ENCODE data around the gene KMT2A. TPM values are rescaled to one million over a fixed set of nuclear protein-coding genes. Genes with fewer than 3 reads are reported as not detected.

KMT2A gene
- total RNA-seq, 1 experiment from 2014 or later: 20.6 TPM

GRCh38 chr11:118530683-118531596 lies 94.6 kb downstream of the KMT2A start, which contains the start of gene TMEM25:
TMEM25 (plus strand) TSS chr11:118531192; CDS start chr11:118531802, 610 bp downstream.
- Histone ChIP-seq H3K27me3 (ENCODE audit: control insufficient read depth, insufficient read depth, low read length) (no peaks in the 10 kb centered on the region; the same call in 1 of the 2 replicates), H3K36me3 (replicated peaks; ENCODE audit: control insufficient read depth, insufficient read depth, low read length) (peaks cover 1% of the 10 kb centered on the region; the same call in 1 of the 2 replicates), H3K4me3 (ENCODE audit: insufficient read depth, low read depth, low read length) (peak within 1 kb of the TSS; percentile 89)
- peak; percentile 98 for DNase-seq

DNA sequence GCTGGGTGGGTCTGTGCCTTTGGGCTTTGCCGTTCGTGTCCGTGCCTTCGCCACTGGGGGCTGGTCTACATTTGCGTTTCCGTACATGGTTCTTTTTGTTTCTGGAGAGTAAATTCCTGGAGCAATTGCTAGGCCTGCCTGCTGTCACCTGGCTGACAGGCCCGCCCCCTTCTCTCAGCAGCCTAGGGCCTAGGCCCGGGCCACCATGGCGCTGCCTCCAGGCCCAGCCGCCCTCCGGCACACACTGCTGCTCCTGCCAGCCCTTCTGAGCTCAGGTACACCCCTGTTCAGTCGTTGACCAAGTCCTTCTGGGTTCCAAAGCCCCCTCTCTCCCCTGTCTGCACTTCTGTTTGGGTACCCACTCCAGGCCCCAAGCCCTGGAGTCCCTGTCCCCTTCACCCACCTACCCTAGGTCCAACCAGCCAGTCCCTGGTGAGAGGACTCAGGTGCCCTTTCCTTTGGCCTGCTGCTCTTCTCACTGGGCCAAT lies 95.3 kb downstream of the KMT2A start:
- Histone ChIP-seq H3K36me3 (replicated peaks; ENCODE audit: control insufficient read depth, insufficient read depth, low read length) (peaks cover 1% of the 10 kb centered on the region; the same call in 1 of the 2 replicates), H3K4me3 (ENCODE audit: insufficient read depth, low read depth, low read length) (peak overlapping the region; percentile 89), H3K27me3 (ENCODE audit: control insufficient read depth, insufficient read depth, low read length) (no peaks in the 10 kb centered on the region; the same call in 1 of the 2 replicates)
- peak; percentile 79 for DNase-seq

- DNase-seq: no peak
- no peak overlapping the region for H3K4me3 ChIP-seq (ENCODE audit: insufficient read depth, low read depth, low read length)
- H3K27me3 ChIP-seq (ENCODE audit: control insufficient read depth, insufficient read depth, low read length): no peaks in the 10 kb centered on the region; the same call in 1 of the 2 replicates
- peaks cover 1% of the 10 kb centered on the region; the same call in 1 of the 2 replicates for H3K36me3 ChIP-seq (replicated peaks; ENCODE audit: control insufficient read depth, insufficient read depth, low read length)
Measured at GRCh38 chr11:118532091-118532490, 95.8 kb downstream of the KMT2A start.

DNA sequence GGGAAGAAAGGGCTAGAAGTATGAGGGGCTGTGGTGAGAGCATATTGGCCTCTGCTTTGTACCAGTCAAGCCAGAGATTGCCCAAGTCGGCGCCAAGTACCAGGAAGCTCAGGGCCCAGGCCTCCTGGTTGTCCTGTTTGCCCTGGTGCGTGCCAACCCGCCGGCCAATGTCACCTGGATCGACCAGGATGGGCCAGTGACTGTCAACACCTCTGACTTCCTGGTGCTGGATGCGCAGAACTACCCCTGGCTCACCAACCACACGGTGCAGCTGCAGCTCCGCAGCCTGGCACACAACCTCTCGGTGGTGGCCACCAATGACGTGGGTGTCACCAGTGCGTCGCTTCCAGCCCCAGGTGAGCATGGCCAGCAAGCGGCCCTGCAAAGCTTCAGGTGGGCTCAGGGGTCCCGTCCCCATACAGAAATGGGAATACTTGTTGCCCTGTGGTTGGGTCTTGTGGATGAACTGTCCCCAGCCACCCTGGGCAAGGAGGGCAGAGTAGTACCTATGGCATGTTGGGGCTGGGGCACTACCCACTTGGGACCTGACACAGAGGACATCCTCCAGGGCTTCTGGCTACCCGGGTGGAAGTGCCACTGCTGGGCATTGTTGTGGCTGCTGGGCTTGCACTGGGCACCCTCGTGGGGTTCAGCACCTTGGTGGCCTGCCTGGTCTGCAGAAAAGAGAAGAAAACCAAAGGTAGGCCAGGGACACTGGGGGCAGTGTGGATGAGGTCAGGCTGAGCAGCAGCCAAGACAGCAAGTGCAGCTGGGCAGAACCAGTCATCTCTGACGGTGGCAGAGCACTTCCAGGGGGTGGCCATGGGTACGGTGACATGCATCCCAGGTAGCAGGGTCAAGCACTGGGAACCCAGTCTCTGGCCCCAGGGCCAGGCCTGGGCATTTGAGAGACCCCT lies 96.8 kb downstream of the KMT2A start:
- Histone ChIP-seq H3K4me3 (ENCODE audit: insufficient read depth, low read depth, low read length) (no peak overlapping the region), H3K27me3 (ENCODE audit: control insufficient read depth, insufficient read depth, low read length) (no peaks in the 10 kb centered on the region; the same call in 1 of the 2 replicates), H3K36me3 (replicated peaks; ENCODE audit: control insufficient read depth, insufficient read depth, low read length) (peaks cover 1% of the 10 kb centered on the region; the same call in 1 of the 2 replicates)
- no peak for DNase-seq

GRCh38 chr11:118533769-118534729 lies 97.8 kb downstream of the KMT2A start:
- Histone ChIP-seq H3K4me3 (ENCODE audit: insufficient read depth, low read depth, low read length) (no peak overlapping the region), H3K36me3 (replicated peaks; ENCODE audit: control insufficient read depth, insufficient read depth, low read length) (peaks cover 1% of the 10 kb centered on the region; the same call in 1 of the 2 replicates), H3K27me3 (ENCODE audit: control insufficient read depth, insufficient read depth, low read length) (no peaks in the 10 kb centered on the region; the same call in 1 of the 2 replicates)
- no peak for DNase-seq

GRCh38 chr11:118535261-118535660 lies 99.0 kb downstream of the KMT2A start:
- H3K27me3 ChIP-seq (ENCODE audit: control insufficient read depth, insufficient read depth, low read length): no peaks in the 10 kb centered on the region
- H3K4me3 ChIP-seq (ENCODE audit: insufficient read depth, low read depth, low read length): no peak overlapping the region
- no peak for DNase-seq
- H3K36me3 ChIP-seq (replicated peaks; ENCODE audit: control insufficient read depth, insufficient read depth, low read length): peaks cover 1% of the 10 kb centered on the region; the same call in 1 of the 2 replicates

GRCh38 chr11:118536726-118537125 lies 100.4 kb downstream of the KMT2A start:
- no peaks in the 10 kb centered on the region for H3K27me3 ChIP-seq (ENCODE audit: control insufficient read depth, insufficient read depth, low read length)
- H3K4me3 ChIP-seq (ENCODE audit: insufficient read depth, low read depth, low read length): no peak overlapping the region
- H3K36me3 ChIP-seq (replicated peaks; ENCODE audit: control insufficient read depth, insufficient read depth, low read length): peaks cover 1% of the 10 kb centered on the region; the same call in 1 of the 2 replicates
- no peak for DNase-seq

DNA sequence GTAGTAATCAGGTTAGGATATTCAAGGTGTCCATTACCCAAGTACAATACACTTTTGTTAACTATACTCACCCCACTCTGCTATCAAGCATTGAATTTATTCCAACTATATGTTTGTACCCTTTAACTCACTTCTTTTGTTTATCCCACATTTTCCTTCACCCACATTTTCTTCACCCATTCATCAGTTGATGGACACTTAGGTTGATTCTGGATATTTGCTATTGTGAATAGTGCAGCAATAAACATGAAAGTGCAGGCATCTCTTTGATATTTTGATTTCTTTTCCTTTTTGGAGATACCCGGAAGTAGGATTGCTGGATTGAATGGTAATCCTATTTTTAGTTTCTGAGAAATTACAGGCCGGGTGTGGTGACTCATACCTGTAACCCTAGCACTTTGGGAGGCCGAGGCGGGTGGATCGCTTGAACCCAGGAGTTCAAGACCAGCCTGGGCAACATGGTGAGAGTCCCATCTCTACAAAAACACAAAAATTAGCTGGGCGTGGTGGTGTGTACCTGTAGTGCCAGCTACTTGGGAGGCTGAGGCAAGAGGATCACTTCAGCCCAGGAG lies 101.2 kb downstream of the KMT2A start:
- Histone ChIP-seq H3K36me3 (replicated peaks; ENCODE audit: control insufficient read depth, insufficient read depth, low read length) (peaks cover 1% of the 10 kb centered on the region; the same call in 1 of the 2 replicates), H3K4me3 (ENCODE audit: insufficient read depth, low read depth, low read length) (no peak overlapping the region), H3K27me3 (ENCODE audit: control insufficient read depth, insufficient read depth, low read length) (no peaks in the 10 kb centered on the region)
- no peak for DNase-seq

DNA sequence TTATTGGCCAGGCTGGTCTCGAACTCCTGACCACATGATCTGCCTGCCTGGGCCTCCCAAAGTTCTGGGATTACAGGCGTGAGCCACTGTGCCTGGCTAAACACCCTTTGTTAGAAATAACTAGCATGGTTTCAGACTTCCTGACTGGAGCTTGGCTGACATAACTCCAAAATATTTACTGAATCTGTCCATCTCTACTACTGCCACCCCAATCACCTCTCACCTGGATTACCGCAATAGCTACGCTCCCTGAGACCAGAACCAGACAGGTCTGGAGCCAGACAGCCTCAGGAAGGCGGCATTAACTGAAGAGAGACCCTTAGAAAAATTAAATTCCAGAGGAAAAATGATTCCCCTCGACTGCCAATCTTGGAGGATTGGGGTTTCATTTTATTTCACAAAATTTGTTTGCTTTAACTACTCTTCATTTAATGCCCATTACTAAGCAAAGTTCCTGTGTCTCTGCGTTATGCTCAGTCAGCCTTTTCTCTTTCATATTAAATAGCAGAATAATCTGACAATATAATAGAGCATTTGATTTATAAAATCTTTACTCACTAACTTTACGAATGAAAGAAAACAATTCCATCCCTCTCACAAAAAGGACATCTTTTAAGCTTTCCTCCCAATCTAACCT lies 107.8 kb downstream of the KMT2A start:
- no peaks in the 10 kb centered on the region for H3K27me3 ChIP-seq (ENCODE audit: control insufficient read depth, insufficient read depth, low read length)
- DNase-seq: no peak
- no peak overlapping the region for H3K4me3 ChIP-seq (ENCODE audit: insufficient read depth, low read depth, low read length)
- no peaks in the 10 kb centered on the region for H3K36me3 ChIP-seq (replicated peaks; ENCODE audit: control insufficient read depth, insufficient read depth, low read length)

DNA sequence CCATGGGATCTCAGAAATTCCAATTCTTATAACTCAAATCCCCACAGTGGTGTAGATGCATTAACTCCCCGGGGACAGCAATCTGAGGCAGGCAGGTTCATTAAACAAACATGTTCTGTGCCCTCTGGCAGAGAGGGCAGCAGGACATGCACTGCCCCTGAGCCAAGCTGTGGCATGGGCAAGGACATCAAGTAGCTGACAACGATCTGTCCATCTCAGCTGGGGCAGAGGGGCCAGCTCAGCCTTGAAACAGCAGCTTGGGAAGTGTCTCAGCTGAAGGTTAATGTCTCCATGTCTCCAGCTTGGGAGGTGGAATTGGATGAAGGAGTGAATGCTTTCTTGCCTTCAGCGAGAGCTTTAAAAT lies 108.3 kb downstream of the KMT2A start:
- no peak overlapping the region for H3K4me3 ChIP-seq (ENCODE audit: insufficient read depth, low read depth, low read length)
- H3K36me3 ChIP-seq (replicated peaks; ENCODE audit: control insufficient read depth, insufficient read depth, low read length): no peaks in the 10 kb centered on the region
- H3K27me3 ChIP-seq (ENCODE audit: control insufficient read depth, insufficient read depth, low read length): no peaks in the 10 kb centered on the region
- no peak for DNase-seq

DNA sequence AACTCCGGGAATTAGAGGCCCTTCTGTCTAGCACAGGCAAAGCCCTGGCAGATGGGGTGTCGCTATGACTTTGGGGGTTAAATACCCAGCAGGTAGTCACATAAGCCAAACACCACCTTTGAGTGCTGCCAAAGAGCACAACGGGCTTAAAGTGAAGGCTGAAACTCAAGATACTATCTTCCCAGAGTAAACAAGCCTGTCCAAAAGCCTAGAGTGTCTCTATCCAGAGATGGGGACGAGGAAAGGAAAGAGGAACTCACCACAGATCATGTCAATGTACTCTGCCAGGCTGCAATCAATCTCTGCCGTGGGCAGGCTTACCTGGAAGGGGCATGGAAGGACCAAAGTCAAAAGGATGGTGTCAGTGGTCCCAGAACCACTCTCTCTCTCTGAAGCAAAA lies 109.2 kb downstream of the KMT2A start:
- Histone ChIP-seq H3K4me3 (ENCODE audit: insufficient read depth, low read depth, low read length) (no peak overlapping the region), H3K27me3 (ENCODE audit: control insufficient read depth, insufficient read depth, low read length) (no peaks in the 10 kb centered on the region), H3K36me3 (replicated peaks; ENCODE audit: control insufficient read depth, insufficient read depth, low read length) (no peaks in the 10 kb centered on the region)
- no peak for DNase-seq

GRCh38 chr11:118547132-118547531 lies 110.8 kb downstream of the KMT2A start:
- no peaks in the 10 kb centered on the region; the same call in 1 of the 2 replicates for H3K36me3 ChIP-seq (replicated peaks; ENCODE audit: control insufficient read depth, insufficient read depth, low read length)
- no peak overlapping the region for H3K4me3 ChIP-seq (ENCODE audit: insufficient read depth, low read depth, low read length)
- no peak for DNase-seq
- H3K27me3 ChIP-seq (ENCODE audit: control insufficient read depth, insufficient read depth, low read length): no peaks in the 10 kb centered on the region

DNA sequence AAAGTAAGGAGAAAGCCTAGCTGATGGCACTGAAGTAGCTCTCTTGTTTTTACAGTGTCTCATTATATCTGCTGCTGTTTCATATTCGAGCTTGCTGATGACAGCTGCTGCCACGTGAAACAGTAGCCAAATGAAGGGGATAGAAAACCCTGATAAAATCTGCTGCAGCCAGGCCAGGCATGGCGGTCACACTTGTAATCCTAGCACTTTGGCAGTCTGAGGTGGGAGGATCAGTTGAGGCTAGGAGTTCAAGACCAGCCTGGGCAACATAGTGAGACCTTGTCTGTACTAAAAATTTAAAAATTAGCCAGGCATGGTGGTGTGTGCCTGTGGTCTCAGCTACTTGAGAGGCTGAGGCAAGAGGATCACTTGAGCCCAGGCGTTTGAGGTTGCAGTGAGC lies 116.0 kb downstream of the KMT2A start:
- Histone ChIP-seq H3K4me3 (ENCODE audit: insufficient read depth, low read depth, low read length) (no peak overlapping the region), H3K27me3 (ENCODE audit: control insufficient read depth, insufficient read depth, low read length) (no peaks in the 10 kb centered on the region), H3K36me3 (replicated peaks; ENCODE audit: control insufficient read depth, insufficient read depth, low read length) (no peaks in the 10 kb centered on the region; the same call in 1 of the 2 replicates)
- DNase-seq: no peak
